Activated CD4-positive, alpha-beta T cell treated with anti-CD3 and anti-CD28 coated beads, Interleukin-2, amount 10 ng/mL, durations not matched to agents 7 days and 5 days (primary cell): Measurements from ENCODE around the gene ITGB3. TPM values are rescaled to one million over a fixed set of nuclear protein-coding genes. Genes with fewer than 3 reads are reported as not detected.

ENCODE experiments used
- CTCF ChIA-PET: fragments of 350-600 bp; sonication (Branson Sonifier 250); formaldehyde crosslinking; loops from one replicate; lab custom pipeline; 2021; ENCODE audit warnings: antibody characterized with exemption; lab: Charles Lee
- POLR2A ChIA-PET: fragments of 350-600 bp; sonication (Branson Sonifier 250); formaldehyde crosslinking; loops from one replicate; lab custom pipeline; 2021; ENCODE audit warnings: antibody characterized with exemption; lab: Charles Lee
- DNase-seq: peaks from one replicate; pipeline ENCODE4 v3.0.0-alpha.2; 2020
- H3K27ac Mint-ChIP-seq: one replicate; pipeline ENCODE4 v1.8.0; 2021; ENCODE audit warnings: mild to moderate bottlenecking, moderate library complexity, mixed read lengths
- H3K27me3 Mint-ChIP-seq: one replicate; pipeline ENCODE4 v1.8.0; 2021; ENCODE audit warnings: mixed read lengths
- H3K36me3 Mint-ChIP-seq: one replicate; pipeline ENCODE4 v1.8.0; 2021; ENCODE audit warnings: low read depth, mixed read lengths
- H3K4me1 Mint-ChIP-seq: one replicate; pipeline ENCODE4 v1.8.0; 2021; ENCODE audit warnings: mixed read lengths
- H3K4me3 Mint-ChIP-seq: one replicate; pipeline ENCODE4 v1.8.0; 2021; ENCODE audit warnings: mild to moderate bottlenecking, moderate library complexity, mixed read lengths
- H3K9me3 Mint-ChIP-seq: one replicate; pipeline ENCODE4 v1.8.0; 2021; ENCODE audit warnings: mixed read lengths
- total RNA-seq, 2 experiments: library from RNA; stranded (reverse); gene quantifications; one replicate each; pipeline ENCODE4 v1.2.3, GENCODE V29; 2021

ITGB3 gene
- total RNA-seq, 2 experiments from 2014 or later: 0.52 to 0.98 TPM

DNA sequence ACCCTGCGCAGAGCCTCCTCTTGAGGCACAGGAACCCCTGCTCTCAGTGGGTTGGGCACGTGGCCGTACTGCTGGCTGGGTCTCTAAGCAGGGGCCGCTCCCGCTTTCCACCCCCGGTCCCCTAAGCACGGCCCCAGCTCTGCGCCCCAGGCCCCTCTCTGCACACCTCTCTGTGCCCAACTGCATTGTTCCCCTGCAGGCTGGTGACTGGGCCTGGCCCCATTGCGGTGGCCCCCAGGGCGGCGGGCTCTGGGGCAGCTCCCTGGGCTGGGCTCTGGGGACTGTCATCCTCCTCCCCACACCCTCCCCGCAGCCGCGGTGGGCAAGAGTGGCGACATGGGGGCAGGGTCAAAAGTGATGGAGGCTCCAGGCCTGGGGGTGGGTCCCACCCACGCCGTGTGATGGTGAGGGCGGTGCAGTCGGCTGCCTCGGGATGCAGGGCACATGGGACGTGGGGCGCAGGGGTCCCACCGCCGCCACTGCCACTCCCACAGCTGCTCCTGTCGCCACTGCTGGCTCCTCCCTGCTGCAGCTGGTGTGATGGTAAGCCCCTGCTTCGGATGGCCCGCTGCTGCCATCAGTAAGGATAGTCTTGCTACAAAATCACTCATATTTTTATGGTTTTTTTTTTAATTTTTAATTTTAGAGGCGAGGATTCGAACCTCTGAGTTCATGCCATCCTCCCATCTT, 15.2 kb upstream of the ITGB3 start:
- CTCF ChIA-PET: no interaction called here

DNA sequence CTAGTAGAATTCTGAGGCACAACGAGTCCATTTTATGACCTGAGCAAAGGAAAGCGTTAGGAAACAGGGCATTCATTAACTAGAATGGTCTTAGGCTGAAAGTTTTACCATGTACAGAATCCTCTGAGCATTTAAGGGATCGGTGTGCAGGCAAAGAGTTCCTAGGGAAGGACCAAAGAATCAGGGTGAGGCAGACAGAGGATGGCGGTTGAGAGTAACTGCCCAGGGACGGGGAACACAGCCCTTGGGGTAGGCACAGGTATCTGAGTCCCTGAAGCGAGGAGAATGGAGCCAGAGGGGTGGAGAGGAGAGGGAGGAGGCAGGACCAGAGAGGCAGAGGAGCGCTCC, 14.0 kb upstream of the ITGB3 start:
- no peak overlapping the region for H3K27ac Mint-ChIP-seq
- H3K4me3 Mint-ChIP-seq: no peak overlapping the region
- H3K27me3 Mint-ChIP-seq: peaks cover 8% of the 10 kb centered on the region
- H3K4me1 Mint-ChIP-seq: peaks cover 12% of the 10 kb centered on the region
- peaks cover 2% of the 10 kb centered on the region for H3K9me3 Mint-ChIP-seq
- ChIA-PET CTCF (no interaction called here), POLR2A (no interaction called here)
- H3K36me3 Mint-ChIP-seq: no peaks in the 10 kb centered on the region
- DNase-seq: no peak

More for the DNA sequence above, 15.2 kb upstream of the ITGB3 start:
- Mint-ChIP-seq H3K4me1 (peaks cover 12% of the 10 kb centered on the region), H3K9me3 (peaks cover 2% of the 10 kb centered on the region), H3K4me3 (no peak overlapping the region), H3K27ac (no peak overlapping the region), H3K36me3 (no peaks in the 10 kb centered on the region), H3K27me3 (peaks cover 6% of the 10 kb centered on the region)
- DNase-seq: no peak
- POLR2A ChIA-PET: no interaction called here

DNA sequence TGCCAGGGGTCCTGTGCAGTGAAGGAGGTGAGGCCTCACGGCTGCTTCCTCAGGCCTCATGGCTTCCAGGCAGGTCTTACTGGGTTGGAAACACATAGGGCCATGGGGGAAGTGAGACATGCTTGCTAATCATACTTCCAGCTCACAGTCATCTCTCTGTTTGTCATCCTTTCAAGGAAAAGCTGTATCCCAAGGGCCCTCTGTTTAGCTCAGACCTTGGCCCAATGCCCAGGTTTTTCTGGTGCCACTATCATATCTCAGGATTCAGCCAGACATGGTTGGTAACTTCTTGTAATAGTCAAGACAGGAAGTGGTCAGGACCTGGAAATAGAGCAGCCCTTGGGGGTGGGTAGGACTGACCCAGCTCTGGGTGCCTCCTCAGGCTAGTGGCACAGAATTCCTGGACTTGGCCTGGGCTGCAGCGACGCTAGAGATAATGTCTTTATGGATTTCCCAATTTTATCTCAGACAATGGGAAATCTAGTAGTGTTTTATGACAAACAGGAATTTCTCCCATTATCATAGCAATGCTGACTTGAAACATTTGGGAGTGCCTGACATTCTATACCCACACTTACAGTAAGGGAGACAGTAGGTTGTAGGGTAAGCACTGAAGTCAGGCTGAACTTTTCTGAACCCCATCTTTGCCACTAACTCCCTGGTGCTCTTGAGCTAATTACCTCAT, 13.5 kb upstream of the ITGB3 start:
- no peaks in the 10 kb centered on the region for H3K36me3 Mint-ChIP-seq
- peaks cover 8% of the 10 kb centered on the region for H3K27me3 Mint-ChIP-seq
- H3K27ac Mint-ChIP-seq: no peak overlapping the region

DNA sequence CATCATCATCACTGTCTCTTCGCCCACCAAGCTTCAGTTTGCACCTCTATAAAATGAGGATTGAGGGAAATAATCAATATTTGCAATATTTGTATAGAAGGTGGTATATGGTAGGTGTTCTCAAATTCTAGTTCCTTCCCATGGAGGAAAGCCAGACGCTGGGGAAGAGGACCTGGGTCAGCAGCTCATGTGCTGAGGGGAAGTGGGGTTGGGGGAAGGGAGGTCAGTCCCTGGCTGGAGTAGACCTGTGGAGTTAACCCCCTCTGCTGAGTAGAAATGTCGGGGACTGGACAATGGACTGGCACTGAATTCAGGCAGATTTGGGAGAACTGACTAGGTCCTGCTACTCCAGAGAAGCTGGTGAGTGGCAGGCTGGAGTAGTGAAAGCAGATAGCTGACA, 12.8 kb upstream of the ITGB3 start:
- no peaks in the 10 kb centered on the region for H3K36me3 Mint-ChIP-seq
- peaks cover 2% of the 10 kb centered on the region for H3K9me3 Mint-ChIP-seq
- ChIA-PET POLR2A (no interaction called here), CTCF (interaction anchor here (0.7 to 1.4 kb wide), 4 partner anchors 10 to 75 kb away, joined by 3 to 4 read pairs (median 3); no protein-coding TSS in a partner anchor)
- H3K4me1 Mint-ChIP-seq: peaks cover 12% of the 10 kb centered on the region
- no peak for DNase-seq
- peaks cover 10% of the 10 kb centered on the region for H3K27me3 Mint-ChIP-seq
- no peak overlapping the region for H3K27ac Mint-ChIP-seq
- no peak overlapping the region for H3K4me3 Mint-ChIP-seq

More for the DNA sequence above, 13.5 kb upstream of the ITGB3 start:
- ChIA-PET POLR2A (no interaction called here), CTCF (interaction anchor here (1.0 to 1.4 kb wide), 3 partner anchors 9 to 75 kb away, joined by 3 to 4 read pairs (median 3); no protein-coding TSS in a partner anchor)
- no peak overlapping the region for H3K4me3 Mint-ChIP-seq
- H3K4me1 Mint-ChIP-seq: peaks cover 12% of the 10 kb centered on the region
- H3K9me3 Mint-ChIP-seq: peaks cover 2% of the 10 kb centered on the region
- DNase-seq: no peak

DNA sequence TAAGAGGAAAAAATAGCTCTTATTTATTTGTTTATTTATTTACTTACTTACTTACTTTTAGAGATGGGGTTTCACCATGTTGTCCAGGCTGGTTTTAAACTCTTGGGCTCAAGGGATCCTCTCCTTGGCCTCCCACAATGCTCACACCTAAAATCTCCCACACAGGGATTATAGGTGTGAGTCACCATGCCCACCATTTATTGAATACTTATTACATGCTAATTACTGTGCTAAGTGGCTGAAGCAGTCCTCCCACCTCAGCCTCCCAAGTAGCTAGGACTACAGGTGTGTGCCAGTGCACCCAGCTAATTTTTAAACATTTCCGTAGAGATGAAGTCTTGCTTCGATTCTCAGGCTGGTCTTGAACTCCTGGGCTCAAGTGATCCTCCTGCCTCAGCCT, 11.0 kb upstream of the ITGB3 start:
- H3K4me3 Mint-ChIP-seq: no peak overlapping the region
- peaks cover 12% of the 10 kb centered on the region for H3K4me1 Mint-ChIP-seq
- POLR2A ChIA-PET: no interaction called here
- peaks cover 18% of the 10 kb centered on the region for H3K27me3 Mint-ChIP-seq
- H3K36me3 Mint-ChIP-seq: no peaks in the 10 kb centered on the region
- no peaks in the 10 kb centered on the region for H3K9me3 Mint-ChIP-seq
- CTCF ChIA-PET: no interaction called here
- H3K27ac Mint-ChIP-seq: no peak overlapping the region
- DNase-seq: no peak

- Mint-ChIP-seq H3K36me3 (no peaks in the 10 kb centered on the region), H3K4me1 (peaks cover 12% of the 10 kb centered on the region), H3K27ac (no peak overlapping the region), H3K4me3 (no peak overlapping the region), H3K9me3 (no peaks in the 10 kb centered on the region), H3K27me3 (peaks cover 24% of the 10 kb centered on the region)
- DNase-seq: no peak
- ChIA-PET POLR2A (no interaction called here), CTCF (interaction anchor here (0.5 kb wide), 1 partner anchor 49 kb away, joined by 3 read pairs; no protein-coding TSS in a partner anchor)
Measured at GRCh38 chr17:47243737-47244598, 9.7 kb upstream of the ITGB3 start.

- CTCF ChIA-PET: interaction anchor here (0.5 kb wide), 1 partner anchor 50 kb away, joined by 3 read pairs; no protein-coding TSS in a partner anchor
- Mint-ChIP-seq H3K4me3 (no peak overlapping the region), H3K9me3 (no peaks in the 10 kb centered on the region), H3K36me3 (no peaks in the 10 kb centered on the region), H3K4me1 (peaks cover 9% of the 10 kb centered on the region), H3K27me3 (peaks cover 26% of the 10 kb centered on the region), H3K27ac (no peak overlapping the region)
- no peak for DNase-seq
- POLR2A ChIA-PET: no interaction called here
Measured at GRCh38 chr17:47244697-47245096, 8.9 kb upstream of the ITGB3 start.

- CTCF ChIA-PET: interaction anchor here (1.2 kb wide), 1 partner anchor 15 kb away, joined by 3 read pairs; no protein-coding TSS in a partner anchor
- no peak overlapping the region for H3K27ac Mint-ChIP-seq
- no peaks in the 10 kb centered on the region for H3K36me3 Mint-ChIP-seq
- no peak overlapping the region for H3K4me3 Mint-ChIP-seq
- no peaks in the 10 kb centered on the region for H3K9me3 Mint-ChIP-seq
- POLR2A ChIA-PET: no interaction called here
- H3K27me3 Mint-ChIP-seq: peaks cover 33% of the 10 kb centered on the region
- no peak for DNase-seq
- H3K4me1 Mint-ChIP-seq: no peaks in the 10 kb centered on the region
Measured at GRCh38 chr17:47246120-47246519, 7.5 kb upstream of the ITGB3 start.

DNA sequence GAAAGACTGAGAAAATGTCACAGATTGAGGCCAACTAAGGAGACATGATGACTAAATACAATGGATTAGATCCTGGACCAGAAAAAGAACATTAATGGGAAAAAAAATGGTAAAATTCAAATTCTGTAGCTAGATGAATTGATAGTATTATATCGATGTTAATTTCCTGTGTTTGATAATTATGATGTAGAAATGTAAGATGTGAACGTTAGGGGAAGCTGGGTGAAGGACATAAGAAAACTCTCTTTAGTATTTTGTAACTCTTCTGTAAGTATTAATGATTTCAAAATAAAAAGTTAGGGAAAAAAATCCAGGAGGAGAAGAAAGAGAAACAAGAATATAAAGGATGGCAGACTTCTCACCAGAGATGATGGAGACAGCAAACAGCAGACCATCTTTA, 2.8 kb upstream of the ITGB3 start:
- no peak for DNase-seq
- Mint-ChIP-seq H3K4me3 (no peak overlapping the region), H3K27me3 (peaks cover 55% of the 10 kb centered on the region), H3K4me1 (peaks cover 10% of the 10 kb centered on the region), H3K9me3 (no peaks in the 10 kb centered on the region), H3K36me3 (peaks cover 2% of the 10 kb centered on the region), H3K27ac (no peak overlapping the region)
- CTCF ChIA-PET: interaction anchor here (0.8 kb wide), 1 partner anchor 10 kb away, joined by 3 read pairs; no protein-coding TSS in a partner anchor
- POLR2A ChIA-PET: no interaction called here

DNA sequence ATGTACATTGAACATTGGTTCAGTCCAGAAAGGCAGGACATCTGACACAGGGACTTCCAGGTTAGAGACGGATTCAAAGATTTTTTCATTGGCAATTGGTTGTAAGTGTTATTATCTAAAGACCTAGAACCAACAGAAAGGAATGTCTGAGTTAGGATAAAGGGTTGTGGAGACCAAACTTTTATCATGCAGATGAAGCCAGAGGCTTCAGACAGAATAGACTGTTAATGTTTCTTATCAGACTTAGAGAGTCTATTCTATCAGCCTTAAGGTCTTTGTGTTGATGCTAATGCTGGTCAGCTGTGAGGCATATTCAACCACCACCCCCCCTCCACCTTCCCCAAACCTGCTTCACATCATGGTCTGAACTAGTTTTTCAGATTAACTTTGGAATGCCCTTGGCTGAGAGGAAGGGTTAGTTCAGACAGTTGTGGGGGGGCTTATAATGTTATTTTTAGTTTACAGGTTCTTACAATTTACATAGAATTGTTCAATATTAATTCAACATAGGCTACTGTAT, 2.1 kb upstream of the ITGB3 start:
- H3K36me3 Mint-ChIP-seq: peaks cover 2% of the 10 kb centered on the region
- peaks cover 13% of the 10 kb centered on the region for H3K4me1 Mint-ChIP-seq
- H3K4me3 Mint-ChIP-seq: no peak overlapping the region
- H3K27me3 Mint-ChIP-seq: peaks cover 56% of the 10 kb centered on the region
- H3K9me3 Mint-ChIP-seq: no peaks in the 10 kb centered on the region
- DNase-seq: no peak
- no peak overlapping the region for H3K27ac Mint-ChIP-seq
- POLR2A ChIA-PET: no interaction called here
- CTCF ChIA-PET: interaction anchor here (0.8 kb wide), 1 partner anchor 10 kb away, joined by 3 read pairs; no protein-coding TSS in a partner anchor

- Mint-ChIP-seq H3K27me3 (peaks cover 61% of the 10 kb centered on the region), H3K27ac (no peak overlapping the region), H3K36me3 (peaks cover 2% of the 10 kb centered on the region), H3K4me3 (peak overlapping the region; percentile 30), H3K9me3 (no peaks in the 10 kb centered on the region), H3K4me1 (peaks cover 19% of the 10 kb centered on the region)
- ChIA-PET CTCF (interaction anchor here (1.1 kb wide), 1 partner anchor 11 kb away, joined by 4 read pairs; no protein-coding TSS in a partner anchor), POLR2A (interaction anchor here (0.5 kb wide), 1 partner anchor 189 kb away, joined by 3 read pairs; no protein-coding TSS in a partner anchor)
- DNase-seq: no peak
Measured at GRCh38 chr17:47252209-47252608, 1.4 kb upstream of the ITGB3 start.
